Choroid plexus epithelial cell (primary cell): ENCODE results near the gene POMT2.

ENCODE experiments used
- DNase-seq: peaks from one replicate; pipeline ENCODE4 v3.0.0-alpha.2; 2010; ENCODE audit warnings: low read depth
- H3K4me3 ChIP-seq: 2 replicates; pipeline ENCODE4 v1.5.1; 2011; ENCODE audit warnings: low read depth, mild to moderate bottlenecking, control low read depth, low read length, moderate library complexity
- CTCF ChIP-seq: conservative IDR thresholded peaks from 2 replicates; pipeline ENCODE4 v1.5.1; 2011; ENCODE audit warnings: low read depth, mild to moderate bottlenecking, control low read depth, inconsistent platforms, low read length, moderate library complexity

POMT2 gene

GRCh38 chr14:77276959-77277358 lies 43.7 kb downstream of the POMT2 start:
- H3K4me3 ChIP-seq = no peak overlapping the region
- no peak for DNase-seq
- no peak for TF ChIP-seq CTCF

GRCh38 chr14:77276295-77276935 lies 44.3 kb downstream of the POMT2 start:
- no peak overlapping the region for H3K4me3 ChIP-seq
- no peak for TF ChIP-seq CTCF
- DNase-seq = no peak

GRCh38 chr14:77275601-77276017 lies 45.1 kb downstream of the POMT2 start:
- peak; percentile 18 for TF ChIP-seq CTCF

GRCh38 chr14:77275041-77275580 lies 45.6 kb downstream of the POMT2 start:
- DNase-seq = no peak
- TF ChIP-seq CTCF = no peak
- H3K4me3 ChIP-seq = no peak overlapping the region

More at GRCh38 chr14:77275601-77276017, 45.1 kb downstream of the POMT2 start:
- H3K4me3 ChIP-seq = no peak overlapping the region
- DNase-seq = no peak

GRCh38 chr14:77273796-77274195 lies 46.9 kb downstream of the POMT2 start:
- H3K4me3 ChIP-seq = no peak overlapping the region
- TF ChIP-seq CTCF = no peak
- no peak for DNase-seq

- no peak for DNase-seq
- TF ChIP-seq CTCF = no peak
- no peak overlapping the region for H3K4me3 ChIP-seq
Measured at GRCh38 chr14:77272261-77272660, 48.4 kb downstream of the POMT2 start.

- DNase-seq = no peak
- no peak for TF ChIP-seq CTCF
Measured at GRCh38 chr14:77271113-77271710, 49.5 kb downstream of the POMT2 start, which contains the start of gene NGB. Gene NGB (minus strand): TSS chr14:77271206. CDS start chr14:77270937, 269 bp downstream.

More at GRCh38 chr14:77271113-77271710, 49.5 kb downstream of the POMT2 start, which contains the start of gene NGB:
- no peak within 1 kb of the TSS for H3K4me3 ChIP-seq
